GM21447 (cell line): Measurements from ENCODE around the gene TTL.
A peak's percentile ranks its signal among the peaks of the same experiment; 100 is the strongest.
"Not testable (repeated sequence)": the region's sequence is repeated elsewhere in the genome, so short reads cannot be mapped to it uniquely, and the experiment has no call there.

Experiments
- ATAC-seq: cut with Tn5 transposase; IDR thresholded peaks from one replicate; pipeline ENCODE4 v1.9.1; 2021; ENCODE audit not compliant: unreplicated experiment

Gene TTL

DNA sequence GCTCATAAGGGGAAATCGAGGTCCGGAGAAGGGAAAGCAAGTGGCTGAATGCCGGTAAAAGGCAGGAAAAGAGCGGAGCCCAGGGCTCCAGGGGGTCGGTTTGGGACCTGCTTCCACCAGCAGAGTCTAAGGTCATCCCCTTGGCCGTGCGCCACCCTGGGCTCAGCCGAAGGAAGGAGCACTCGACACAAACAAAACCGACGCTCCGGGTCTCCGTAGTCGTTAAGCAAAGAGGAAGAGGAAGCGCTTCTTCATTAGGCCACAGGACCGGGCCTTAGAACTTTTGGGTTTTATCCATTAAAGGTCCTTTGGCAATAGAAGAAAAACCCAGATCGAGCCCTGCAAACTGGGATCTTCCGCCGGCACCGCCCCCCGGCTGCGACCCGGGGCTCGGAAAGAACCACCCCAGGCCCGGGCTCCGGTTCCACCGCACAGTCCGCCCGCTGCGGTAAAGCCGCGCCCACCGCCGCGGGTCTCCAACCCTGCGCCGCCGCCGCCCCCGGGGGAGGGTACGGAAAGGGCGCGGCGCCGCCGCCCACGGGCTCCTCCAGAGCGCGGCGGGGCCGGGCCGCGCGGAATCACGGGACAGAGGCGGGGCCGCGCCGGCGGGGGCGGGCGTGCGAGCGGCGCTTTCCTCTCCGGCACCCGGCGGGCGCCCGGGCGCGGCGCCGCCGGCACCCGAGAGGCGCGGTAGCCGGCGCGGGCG lies at the start of gene TTL:
TTL (plus strand) TSS at position 629 of the 706 bp plus-strand sequence. CDS start 189 bp downstream, outside the sequence.
- peak; percentile 55 for ATAC-seq

- ATAC-seq, result not testable (repeated sequence)
These were observed 49.6 kb upstream of the TTL start for GRCh38 chr2:112432390-112432734.

DNA sequence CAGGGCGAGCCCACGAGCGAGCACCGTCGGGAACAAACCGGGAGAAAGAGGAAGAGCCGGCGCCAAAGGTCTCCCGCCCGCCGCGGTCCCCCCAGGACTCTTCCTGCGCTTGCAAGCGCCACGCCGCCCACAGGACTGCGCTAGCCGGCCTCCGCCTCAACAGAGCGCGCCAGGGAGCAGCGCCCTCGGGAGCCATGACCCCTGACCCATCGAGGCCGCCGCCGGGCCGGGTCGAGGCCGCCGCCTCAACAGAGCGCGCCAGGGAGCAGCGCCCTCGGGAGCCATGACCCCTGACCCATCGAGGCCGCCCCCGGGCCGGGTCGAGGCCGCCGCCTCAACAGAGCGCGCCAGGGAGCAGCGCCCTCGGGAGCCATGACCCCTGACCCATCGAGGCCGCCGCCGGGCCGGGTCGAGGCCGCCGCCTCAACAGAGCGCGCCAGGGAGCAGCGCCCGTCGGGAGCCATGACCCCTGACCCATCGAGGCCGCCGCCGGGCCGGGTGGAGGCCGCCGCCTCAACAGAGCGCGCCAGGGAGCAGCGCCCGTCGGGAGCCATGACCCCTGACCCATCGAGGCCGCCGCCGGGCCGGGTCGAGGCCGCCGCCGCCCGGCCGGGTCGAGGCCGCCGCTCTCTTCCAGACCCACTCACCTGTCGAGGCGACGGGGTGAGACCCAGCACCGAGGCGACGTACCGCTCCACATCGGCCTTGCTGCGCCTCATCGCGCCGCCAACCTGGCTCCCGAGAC lies 49.0 kb upstream of the TTL start:
- ATAC-seq, result not testable (repeated sequence)

DNA sequence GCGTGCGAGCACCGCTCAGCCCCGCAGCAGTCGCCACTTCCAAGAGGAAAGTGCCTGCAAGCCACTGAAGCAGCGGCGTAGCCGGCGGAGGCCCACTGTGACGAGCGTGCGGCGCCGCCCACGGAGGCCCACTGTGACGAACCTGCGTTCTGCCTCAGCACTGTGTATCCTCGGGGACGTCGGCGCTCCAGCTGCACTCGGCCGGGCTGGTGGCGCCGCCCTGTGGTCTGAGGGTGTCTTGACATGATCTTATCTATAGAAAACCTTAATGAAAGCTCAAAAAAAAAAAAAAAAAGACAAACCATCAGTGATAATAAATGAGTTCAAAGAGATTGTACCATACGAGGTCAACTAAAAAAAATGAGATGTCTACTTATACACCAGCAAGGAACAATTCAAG lies 48.5 kb upstream of the TTL start, which contains the start of gene RGPD8:
RGPD8 (minus strand) TSS at position 166 of the 400 bp plus-strand sequence. CDS start 192 bp downstream, outside the sequence.
- ATAC-seq, result peak; percentile 98

DNA sequence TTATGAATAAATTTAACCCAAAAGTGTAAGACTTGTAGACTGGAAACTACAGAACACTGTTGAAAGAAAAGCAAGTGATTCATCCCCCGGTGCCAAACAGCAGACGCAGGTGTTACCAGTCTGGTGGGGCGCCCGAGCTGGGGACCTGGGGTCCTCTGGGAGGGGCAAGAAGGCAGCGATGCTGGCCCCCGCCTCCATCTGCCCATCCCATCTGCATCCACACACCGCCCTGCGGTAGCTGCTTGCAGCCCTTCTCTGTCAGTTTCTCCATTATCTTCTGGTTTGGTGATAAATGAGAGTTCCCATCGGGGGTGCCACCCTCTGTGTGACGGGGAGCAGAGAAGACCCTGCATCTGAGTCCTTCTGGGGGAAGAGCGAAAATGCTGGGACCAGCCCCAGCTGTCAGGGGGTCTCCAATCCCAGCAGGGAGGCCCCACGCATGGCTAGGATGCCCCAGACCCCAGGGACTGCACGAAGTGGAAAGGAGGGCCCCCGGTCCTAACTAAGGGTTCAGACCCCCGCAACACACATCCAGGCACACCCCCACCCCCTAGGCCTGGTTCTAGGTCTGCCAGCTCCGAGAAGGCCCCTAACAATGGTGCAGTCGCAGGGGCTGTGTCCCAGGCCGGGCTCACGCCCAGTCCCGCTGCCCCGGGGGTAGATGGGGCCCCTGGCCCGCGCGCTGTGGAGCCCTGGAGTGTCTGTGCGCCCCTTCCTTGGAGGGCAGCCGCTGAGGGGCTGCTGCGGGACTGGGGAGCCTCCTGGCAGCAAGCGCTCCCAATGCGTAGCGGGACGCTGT lies 47.8 kb upstream of the TTL start:
- no peak for ATAC-seq

- not testable (repeated sequence) for ATAC-seq
These were observed 46.9 kb upstream of the TTL start for GRCh38 chr2:112434890-112435715.

- ATAC-seq, result not testable (repeated sequence)
These were observed 46.1 kb upstream of the TTL start for GRCh38 chr2:112435716-112436431.

DNA sequence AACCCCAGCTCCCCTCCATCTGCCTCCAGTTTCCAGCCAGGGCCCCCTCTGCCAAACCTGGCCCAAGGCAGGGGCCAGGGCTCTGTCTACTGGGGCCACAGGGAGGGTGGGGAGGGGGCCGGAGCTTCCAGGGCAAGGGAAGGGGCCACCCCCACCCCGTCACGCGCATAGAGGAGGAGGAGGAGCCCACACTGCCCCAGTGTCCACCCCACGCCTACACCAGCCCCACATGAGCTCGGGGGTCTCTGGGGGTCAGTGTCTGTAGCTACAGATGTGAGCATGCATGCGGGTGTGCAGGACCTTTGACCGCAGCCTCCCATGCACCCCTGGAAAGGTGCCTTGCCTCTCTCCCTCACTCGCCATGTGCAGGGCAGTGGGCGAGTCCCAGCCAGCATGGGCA lies 45.0 kb upstream of the TTL start:
- not testable (repeated sequence) for ATAC-seq

DNA sequence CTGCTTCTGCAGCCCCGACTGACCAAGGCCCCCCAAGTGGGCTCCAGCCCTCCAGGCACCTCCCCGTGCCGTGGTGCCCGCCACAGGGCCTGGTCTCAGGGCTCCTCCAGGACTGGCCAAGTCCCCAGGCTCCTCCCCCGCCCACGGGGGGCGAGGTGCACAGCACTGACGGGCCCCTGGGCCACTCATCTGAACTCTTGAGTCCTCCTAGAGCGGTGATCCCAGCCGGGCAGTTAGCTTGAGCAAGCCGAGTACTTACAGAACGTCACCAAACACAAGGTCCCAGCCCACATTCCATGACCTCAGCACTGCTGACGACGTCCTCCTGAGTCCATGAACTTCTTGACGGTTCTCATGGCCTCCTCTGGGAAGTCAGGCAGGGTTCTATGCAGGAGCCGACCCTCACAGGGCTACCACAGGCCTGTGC lies 44.5 kb upstream of the TTL start:
- not testable (repeated sequence) for ATAC-seq

DNA sequence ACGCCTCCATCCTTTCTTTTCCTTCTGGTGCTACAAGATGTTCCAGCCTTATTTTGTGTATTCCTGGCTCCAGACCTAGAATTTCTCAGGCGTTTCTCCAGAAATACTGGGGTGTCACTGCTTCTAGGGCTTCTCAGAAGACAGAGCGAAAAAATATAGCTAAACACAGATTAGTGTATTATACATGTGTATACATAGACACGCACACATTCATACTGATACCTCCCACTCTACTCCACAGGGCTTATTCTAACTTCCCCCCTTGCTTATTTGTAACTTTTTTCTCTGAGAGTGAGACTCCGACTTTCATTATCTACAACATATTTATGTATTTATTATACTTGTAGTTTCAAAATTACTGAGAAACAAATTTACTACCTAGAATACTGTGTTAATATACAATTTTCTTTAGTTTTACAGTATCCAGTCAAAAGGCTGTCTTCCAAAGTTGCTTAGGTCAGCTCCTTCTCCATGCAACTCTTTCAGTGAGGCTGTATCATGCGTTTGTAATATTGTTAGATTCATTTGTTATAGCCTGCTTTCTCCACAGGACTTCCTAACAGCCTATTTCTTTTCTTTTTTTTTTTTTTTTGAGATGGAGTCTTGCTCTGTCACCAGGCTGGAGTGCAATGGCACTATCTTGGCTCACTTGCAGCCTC lies 43.2 kb upstream of the TTL start:
- ATAC-seq, result not testable (repeated sequence)

DNA sequence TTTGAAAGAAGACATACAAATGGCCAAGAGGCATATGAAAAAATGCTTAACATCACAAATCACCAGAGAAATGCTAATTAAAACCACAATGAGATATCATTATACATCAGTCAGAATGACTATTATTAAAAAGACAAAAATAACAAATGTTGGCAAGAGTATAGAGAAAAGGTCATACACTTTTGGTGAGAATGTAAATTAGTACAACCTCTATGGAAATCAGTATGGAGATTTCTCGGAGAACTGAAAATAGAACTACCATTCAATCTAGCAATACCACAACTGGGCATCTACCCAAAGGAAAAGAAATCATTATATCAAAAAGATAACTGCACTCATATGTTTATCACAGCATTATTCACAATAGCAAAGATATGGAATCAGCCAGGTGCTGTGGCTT lies 37.7 kb upstream of the TTL start:
- ATAC-seq, result not testable (repeated sequence)

DNA sequence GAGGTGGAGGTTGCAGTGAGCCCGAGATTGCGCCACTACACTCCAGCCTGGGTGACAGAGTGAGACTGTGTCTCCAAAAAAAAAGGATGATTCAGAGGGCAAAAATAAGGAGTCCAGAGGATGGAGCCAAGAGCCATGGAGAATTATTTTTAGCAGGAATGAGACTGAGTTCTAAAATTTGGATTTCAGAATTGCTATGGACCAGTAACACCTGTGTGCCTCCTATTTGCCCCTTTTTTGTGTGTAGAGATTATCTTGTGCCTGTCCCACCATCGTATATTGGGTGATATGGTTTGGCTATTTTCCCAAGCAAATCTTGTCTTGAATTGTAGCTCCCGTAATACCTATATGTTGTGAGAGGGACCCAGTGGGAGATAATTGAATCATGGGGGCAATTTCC lies 32.1 kb upstream of the TTL start:
- no peak for ATAC-seq

- ATAC-seq, result no peak
These were observed 30.6 kb upstream of the TTL start for GRCh38 chr2:112451317-112451716.

DNA sequence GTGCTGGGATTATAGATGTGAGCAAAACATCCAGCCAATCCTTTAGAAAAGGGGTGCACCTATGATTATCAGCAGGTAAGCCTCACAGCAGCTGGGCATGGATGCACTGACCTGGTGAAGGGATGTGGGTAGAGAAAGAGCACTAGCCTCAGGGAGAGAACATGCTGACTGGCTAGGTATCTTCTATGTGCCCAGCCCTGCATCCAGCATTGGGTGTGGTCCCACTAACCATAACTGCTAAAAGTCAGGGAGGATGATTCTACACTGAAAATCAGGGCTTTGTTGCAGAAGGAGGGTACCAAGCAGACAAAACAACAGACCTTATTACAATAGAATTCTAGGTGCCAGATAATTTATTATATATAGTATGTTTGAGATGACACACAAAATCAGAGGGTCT lies 27.4 kb upstream of the TTL start:
- ATAC-seq, result no peak

DNA sequence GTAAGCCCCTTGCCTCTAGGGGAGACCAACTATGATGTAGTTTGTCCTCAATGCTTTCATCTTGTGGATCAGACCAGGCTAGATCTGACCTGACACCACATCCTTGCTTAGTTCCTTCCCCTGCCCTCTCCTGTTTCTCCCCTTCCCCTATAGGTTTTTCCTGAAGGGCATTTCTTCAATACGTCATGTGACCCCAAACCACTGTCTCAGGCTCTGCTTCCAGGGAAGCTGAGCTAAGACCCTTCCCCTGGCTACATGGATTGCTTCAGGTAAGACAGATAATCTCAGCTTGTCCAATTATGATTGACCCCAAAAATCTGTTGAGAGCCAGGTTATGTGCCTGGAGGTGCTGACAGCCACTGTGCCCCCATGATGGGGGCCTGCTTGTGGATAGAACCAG lies 22.6 kb upstream of the TTL start:
- ATAC-seq, result no peak

DNA sequence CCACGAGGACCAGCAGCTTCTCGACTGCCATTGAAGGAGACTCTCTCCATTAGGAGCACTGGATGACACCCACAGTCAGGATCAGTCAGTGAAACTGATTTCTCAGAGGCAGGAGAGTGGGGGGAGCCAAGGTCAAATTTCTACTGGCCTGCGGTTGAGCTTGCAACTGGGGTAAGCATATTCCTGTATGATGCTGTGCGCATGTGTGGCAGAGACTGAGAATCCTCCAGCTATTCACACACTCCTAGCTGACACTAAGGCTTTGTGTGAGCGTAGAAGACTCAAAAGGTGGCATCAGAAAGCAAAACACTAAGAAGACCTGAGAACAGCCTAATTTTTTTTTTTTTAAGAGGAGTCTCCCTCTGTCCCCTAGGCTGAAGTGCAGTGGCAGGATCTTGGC lies 19.8 kb upstream of the TTL start:
- ATAC-seq, result no peak

- no peak for ATAC-seq
These were observed 18.7 kb upstream of the TTL start for GRCh38 chr2:112463256-112463655.

GRCh38 chr2:112465382-112465781 lies 16.6 kb upstream of the TTL start:
- no peak for ATAC-seq

DNA sequence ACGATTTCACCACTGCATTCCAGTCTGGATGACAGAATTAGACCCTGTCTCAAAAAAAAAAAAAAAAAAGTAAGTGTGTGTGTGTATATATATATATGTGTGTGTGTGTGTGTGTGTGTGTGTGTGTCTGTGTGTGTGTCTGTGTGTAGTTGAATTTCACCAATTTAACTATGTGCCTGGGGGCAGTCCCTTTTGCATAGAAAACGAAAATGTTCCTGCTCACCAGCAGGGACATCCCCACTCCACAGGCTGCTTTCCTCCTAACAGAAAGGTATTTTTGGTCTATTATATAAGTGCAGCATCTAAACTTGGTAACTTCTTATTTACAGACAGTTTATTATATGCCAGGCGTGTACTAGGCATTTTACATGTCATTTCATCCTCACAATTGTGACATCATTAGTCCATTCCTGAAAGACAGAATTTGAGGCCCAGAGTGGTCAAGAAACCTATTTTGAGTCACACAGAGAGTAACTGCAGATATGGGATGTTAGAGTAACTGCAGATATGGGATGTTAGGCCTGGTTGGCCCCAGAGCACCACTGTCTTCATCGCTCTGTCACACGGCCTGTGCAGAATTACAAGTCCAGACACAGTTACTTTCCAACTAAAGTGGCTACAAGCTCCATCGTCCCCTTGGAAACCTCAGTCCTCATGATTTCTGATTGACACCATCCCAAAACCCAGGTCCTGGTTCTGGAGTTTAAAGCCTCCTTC lies 9.3 kb upstream of the TTL start:
- ATAC-seq, result no peak
